ENCODE measurements around the gene SEPTIN1. TPM values are rescaled to one million over a fixed set of nuclear protein-coding genes. Genes with fewer than 3 reads are reported as not detected.

The SEPTIN1 gene
- total and polyA plus RNA-seq, 2 of the 13 experiments (the other 11 are each of a cell fraction or from before 2014, with no cell fraction given) = 0.18 to 0.67 TPM

DNA sequence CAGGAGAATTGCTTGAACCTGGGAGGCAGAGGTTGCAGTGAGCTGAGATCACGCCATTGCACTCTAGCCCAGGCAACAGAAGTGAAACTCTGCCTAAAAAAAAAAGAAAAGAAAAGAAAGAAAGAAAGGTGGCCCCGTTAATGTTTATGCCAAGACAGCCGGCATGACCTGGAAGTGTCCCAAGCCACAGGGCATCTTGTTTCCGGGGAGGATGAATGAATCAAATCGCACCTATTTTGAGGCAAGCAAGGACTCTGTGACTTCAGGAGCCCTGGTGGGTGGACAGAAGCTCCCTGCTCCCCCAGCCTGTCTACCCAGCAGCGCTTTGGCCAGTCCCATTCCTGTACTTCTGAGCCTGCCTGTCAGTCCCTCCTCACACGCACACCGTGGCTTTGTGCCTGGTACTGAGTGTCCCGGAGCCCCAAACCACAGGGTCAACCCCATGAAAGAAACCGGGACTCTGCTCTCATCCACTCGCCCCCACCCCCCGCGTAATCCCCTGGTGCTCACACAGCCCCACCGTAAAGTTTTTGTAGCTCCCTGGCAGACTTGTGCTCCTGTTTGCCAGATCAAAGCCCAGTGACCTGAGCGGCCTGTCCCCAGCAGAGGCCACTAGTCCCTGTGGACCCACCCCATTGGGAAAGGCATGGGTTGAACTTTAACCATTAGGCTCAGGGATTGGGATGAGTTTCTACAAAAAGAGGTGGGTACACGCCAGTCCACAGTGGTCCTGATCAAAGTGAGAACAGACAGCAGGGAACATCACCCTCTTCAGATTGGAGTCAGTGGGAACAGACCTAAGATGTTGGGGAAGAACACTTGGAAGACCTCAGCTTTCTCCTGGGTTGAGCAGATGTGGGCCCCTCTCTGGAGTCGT is 46.5 kb downstream of the SEPTIN1 start (continued):
- TF ChIP-seq, protein P1, sequence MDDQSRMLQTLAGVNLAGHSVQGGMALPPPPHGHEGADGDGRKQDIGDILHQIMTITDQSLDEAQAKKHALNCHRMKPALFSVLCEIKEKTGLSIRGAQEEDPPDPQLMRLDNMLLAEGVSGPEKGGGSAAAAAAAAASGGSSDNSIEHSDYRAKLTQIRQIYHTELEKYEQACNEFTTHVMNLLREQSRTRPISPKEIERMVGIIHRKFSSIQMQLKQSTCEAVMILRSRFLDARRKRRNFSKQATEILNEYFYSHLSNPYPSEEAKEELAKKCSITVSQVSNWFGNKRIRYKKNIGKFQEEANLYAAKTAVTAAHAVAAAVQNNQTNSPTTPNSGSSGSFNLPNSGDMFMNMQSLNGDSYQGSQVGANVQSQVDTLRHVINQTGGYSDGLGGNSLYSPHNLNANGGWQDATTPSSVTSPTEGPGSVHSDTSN (CRISPR knock-in tag; IDR thresholded peaks at IDR 0.05; ENCODE audit: borderline replicate concordance) = no peak; the same call in 1 of the 2 replicates
- TF ChIP-seq CHCHD3 (CRISPR knock-in tag; IDR thresholded peaks at IDR 0.05) (no peak; the same call in 1 of the 2 replicates), ZNF567 (CRISPR knock-in tag; IDR thresholded peaks at IDR 0.05; ENCODE audit: borderline replicate concordance) (no peak), KDM4B (CRISPR knock-in tag; IDR thresholded peaks at IDR 0.05) (no peak), KDM3A (CRISPR knock-in tag; IDR thresholded peaks at IDR 0.05; ENCODE audit: low read depth) (peak; percentile 49; the same call in 1 of the 2 replicates), ZNF274 (CRISPR knock-in tag; IDR thresholded peaks at IDR 0.05) (peak; percentile 72; the same call in 1 of the 2 replicates), CENPT (CRISPR knock-in tag; IDR thresholded peaks at IDR 0.05; ENCODE audit: low read depth) (no peak), MXD4 (CRISPR knock-in tag; IDR thresholded peaks at IDR 0.05) (peak; percentile 17; the same call in 1 of the 2 replicates), SAFB2 (CRISPR knock-in tag; IDR thresholded peaks at IDR 0.05; ENCODE audit: borderline replicate concordance, low read depth) (no peak), ZNF547 (CRISPR knock-in tag; IDR thresholded peaks at IDR 0.05) (no peak), ATF1 (CRISPR knock-in tag; IDR thresholded peaks at IDR 0.05) (no peak)
- TF ChIP-seq, protein P2, sequence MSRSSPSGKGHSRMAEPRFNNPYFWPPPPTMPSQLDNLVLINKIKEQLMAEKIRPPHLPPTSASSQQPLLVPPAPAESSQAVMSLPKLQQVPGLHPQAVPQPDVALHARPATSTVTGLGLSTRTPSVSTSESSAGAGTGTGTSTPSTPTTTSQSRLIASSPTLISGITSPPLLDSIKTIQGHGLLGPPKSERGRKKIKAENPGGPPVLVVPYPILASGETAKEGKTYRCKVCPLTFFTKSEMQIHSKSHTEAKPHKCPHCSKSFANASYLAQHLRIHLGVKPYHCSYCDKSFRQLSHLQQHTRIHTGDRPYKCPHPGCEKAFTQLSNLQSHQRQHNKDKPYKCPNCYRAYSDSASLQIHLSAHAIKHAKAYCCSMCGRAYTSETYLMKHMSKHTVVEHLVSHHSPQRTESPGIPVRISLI (CRISPR knock-in tag; IDR thresholded peaks at IDR 0.05; ENCODE audit: borderline replicate concordance) = no peak
- TF ChIP-seq, protein P3, sequence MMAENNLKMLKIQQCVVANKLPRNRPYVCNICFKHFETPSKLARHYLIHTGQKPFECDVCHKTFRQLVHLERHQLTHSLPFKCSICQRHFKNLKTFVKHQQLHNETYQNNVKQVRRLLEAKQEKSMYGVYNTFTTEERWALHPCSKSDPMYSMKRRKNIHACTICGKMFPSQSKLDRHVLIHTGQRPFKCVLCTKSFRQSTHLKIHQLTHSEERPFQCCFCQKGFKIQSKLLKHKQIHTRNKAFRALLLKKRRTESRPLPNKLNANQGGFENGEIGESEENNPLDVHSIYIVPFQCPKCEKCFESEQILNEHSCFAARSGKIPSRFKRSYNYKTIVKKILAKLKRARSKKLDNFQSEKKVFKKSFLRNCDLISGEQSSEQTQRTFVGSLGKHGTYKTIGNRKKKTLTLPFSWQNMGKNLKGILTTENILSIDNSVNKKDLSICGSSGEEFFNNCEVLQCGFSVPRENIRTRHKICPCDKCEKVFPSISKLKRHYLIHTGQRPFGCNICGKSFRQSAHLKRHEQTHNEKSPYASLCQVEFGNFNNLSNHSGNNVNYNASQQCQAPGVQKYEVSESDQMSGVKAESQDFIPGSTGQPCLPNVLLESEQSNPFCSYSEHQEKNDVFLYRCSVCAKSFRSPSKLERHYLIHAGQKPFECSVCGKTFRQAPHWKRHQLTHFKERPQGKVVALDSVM (CRISPR knock-in tag; IDR thresholded peaks at IDR 0.05) = peak; percentile 74
- TF ChIP-seq, protein P4, sequence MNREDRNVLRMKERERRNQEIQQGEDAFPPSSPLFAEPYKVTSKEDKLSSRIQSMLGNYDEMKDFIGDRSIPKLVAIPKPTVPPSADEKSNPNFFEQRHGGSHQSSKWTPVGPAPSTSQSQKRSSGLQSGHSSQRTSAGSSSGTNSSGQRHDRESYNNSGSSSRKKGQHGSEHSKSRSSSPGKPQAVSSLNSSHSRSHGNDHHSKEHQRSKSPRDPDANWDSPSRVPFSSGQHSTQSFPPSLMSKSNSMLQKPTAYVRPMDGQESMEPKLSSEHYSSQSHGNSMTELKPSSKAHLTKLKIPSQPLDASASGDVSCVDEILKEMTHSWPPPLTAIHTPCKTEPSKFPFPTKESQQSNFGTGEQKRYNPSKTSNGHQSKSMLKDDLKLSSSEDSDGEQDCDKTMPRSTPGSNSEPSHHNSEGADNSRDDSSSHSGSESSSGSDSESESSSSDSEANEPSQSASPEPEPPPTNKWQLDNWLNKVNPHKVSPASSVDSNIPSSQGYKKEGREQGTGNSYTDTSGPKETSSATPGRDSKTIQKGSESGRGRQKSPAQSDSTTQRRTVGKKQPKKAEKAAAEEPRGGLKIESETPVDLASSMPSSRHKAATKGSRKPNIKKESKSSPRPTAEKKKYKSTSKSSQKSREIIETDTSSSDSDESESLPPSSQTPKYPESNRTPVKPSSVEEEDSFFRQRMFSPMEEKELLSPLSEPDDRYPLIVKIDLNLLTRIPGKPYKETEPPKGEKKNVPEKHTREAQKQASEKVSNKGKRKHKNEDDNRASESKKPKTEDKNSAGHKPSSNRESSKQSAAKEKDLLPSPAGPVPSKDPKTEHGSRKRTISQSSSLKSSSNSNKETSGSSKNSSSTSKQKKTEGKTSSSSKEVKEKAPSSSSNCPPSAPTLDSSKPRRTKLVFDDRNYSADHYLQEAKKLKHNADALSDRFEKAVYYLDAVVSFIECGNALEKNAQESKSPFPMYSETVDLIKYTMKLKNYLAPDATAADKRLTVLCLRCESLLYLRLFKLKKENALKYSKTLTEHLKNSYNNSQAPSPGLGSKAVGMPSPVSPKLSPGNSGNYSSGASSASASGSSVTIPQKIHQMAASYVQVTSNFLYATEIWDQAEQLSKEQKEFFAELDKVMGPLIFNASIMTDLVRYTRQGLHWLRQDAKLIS (CRISPR knock-in tag; IDR thresholded peaks at IDR 0.05) = no peak
